HG02678 (cell line): Measurements from ENCODE around the gene SF1.

Experiments
- ATAC-seq: cut with Tn5 transposase; IDR thresholded peaks from one replicate; pipeline ENCODE4 v1.9.1; 2021; ENCODE audit warnings: mild to moderate bottlenecking, moderate library complexity; ENCODE audit not compliant: unreplicated experiment

SF1 gene

GRCh38 chr11:64750361-64751054 is 27.8 kb downstream of the SF1 start:
- ATAC-seq: no peak

GRCh38 chr11:64747961-64748665 is 30.2 kb downstream of the SF1 start:
- ATAC-seq: no peak

GRCh38 chr11:64746486-64746885 is 31.9 kb downstream of the SF1 start:
- ATAC-seq: no peak

- ATAC-seq: no peak
Measured at GRCh38 chr11:64745521-64746328, 32.6 kb downstream of the SF1 start.

GRCh38 chr11:64745189-64745520 is 33.2 kb downstream of the SF1 start:
- ATAC-seq: peak; percentile 32

GRCh38 chr11:64744544-64745188 is 33.7 kb downstream of the SF1 start:
- peak; percentile 5 for ATAC-seq

GRCh38 chr11:64743591-64744543 is 34.5 kb downstream of the SF1 start, which contains the start of gene RASGRP2:
Gene RASGRP2 (minus strand): TSS chr11:64744142. CDS start chr11:64742866, 1,276 bp downstream.
- no peak for ATAC-seq

- ATAC-seq: no peak
Measured at GRCh38 chr11:64742889-64743590, 35.3 kb downstream of the SF1 start.

- no peak for ATAC-seq
Measured at GRCh38 chr11:64742087-64742888, 36.1 kb downstream of the SF1 start.

- no peak for ATAC-seq
Measured at GRCh38 chr11:64741375-64742086, 36.8 kb downstream of the SF1 start.

GRCh38 chr11:64739871-64740270 is 38.5 kb downstream of the SF1 start:
- no peak for ATAC-seq

- ATAC-seq: no peak
Measured at GRCh38 chr11:64736654-64737053, 41.7 kb downstream of the SF1 start.

GRCh38 chr11:64735725-64736259 is 42.5 kb downstream of the SF1 start:
- no peak for ATAC-seq

- ATAC-seq: no peak
Measured at GRCh38 chr11:64734811-64735724, 43.3 kb downstream of the SF1 start.

- no peak for ATAC-seq
Measured at GRCh38 chr11:64731601-64732000, 46.7 kb downstream of the SF1 start.

GRCh38 chr11:64729851-64730382 is 48.4 kb downstream of the SF1 start:
- ATAC-seq: no peak
